Measurements from ENCODE around the gene REN. TPM values are rescaled to one million over a fixed set of nuclear protein-coding genes. Genes with fewer than 3 reads are reported as not detected.

Gene REN
- total RNA-seq, 1 experiment from 2014 or later, result not detected

- peaks cover 4% of the 10 kb centered on the region; the same call in 1 of the 2 replicates for H3K4me1 ChIP-seq (ENCODE audit: insufficient read depth, low read length)
- no peak overlapping the region for H3K4me3 Mint-ChIP-seq
- H3K4me2 ChIP-seq (ENCODE audit: insufficient read depth, insufficient read length, low read length), result no peak overlapping the region
- H4K5ac ChIP-seq (ENCODE audit: insufficient read length, low read depth, low read length), result no peak overlapping the region
- no peaks in the 10 kb centered on the region for H4K20me1 ChIP-seq (ENCODE audit: control insufficient read depth, insufficient read depth, insufficient read length)
- H3K79me1 ChIP-seq (ENCODE audit: insufficient read depth, low read depth, low read length, poor library complexity, severe bottlenecking), result no peaks in the 10 kb centered on the region
- WGBS (ENCODE audit: extremely low coverage, insufficient read length, low lambda C conversion rate), result no CpG with 5 or more reads among the region's 2 CpGs
- no peak overlapping the region for H3K9ac ChIP-seq (ENCODE audit: extremely low read depth, insufficient read length, low read length)
- H3K4me1 Mint-ChIP-seq, result peaks cover 46 to 52% of the 10 kb centered on the region in 2 experiments
- H2AK5ac ChIP-seq (ENCODE audit: insufficient read length, low read length), result no peak overlapping the region
- DNase-seq, result no peak
- H2BK120ac ChIP-seq (ENCODE audit: low read depth, low read length, poor library complexity, severe bottlenecking), result no peak overlapping the region
- no peak overlapping the region for H3T11ph ChIP-seq (ENCODE audit: low read length)
- H4K91ac ChIP-seq (ENCODE audit: insufficient read length, low read depth, low read length), result no peak overlapping the region
- no peaks in the 10 kb centered on the region for H3K27me3 ChIP-seq (ENCODE audit: insufficient read depth, low read length)
- peaks cover 39% of the 10 kb centered on the region for H3K27me3 Mint-ChIP-seq (ENCODE audit: low read depth)
- no peak overlapping the region for H3K18ac ChIP-seq (ENCODE audit: insufficient read length, low read depth, low read length)
- H3K36me3 Mint-ChIP-seq (ENCODE audit: insufficient read depth in 1 of 3, low read depth in 3 of 3), result peaks cover 0 to 10% (median 6%) of the 10 kb centered on the region in 3 experiments; a peak in 3 of 7 replicates
- no peak overlapping the region for H3K27ac ChIP-seq (ENCODE audit: insufficient read length, low read depth, low read length)
- H3K56ac ChIP-seq (ENCODE audit: insufficient read length, low read depth, low read length), result no peak overlapping the region
- H2BK15ac ChIP-seq (ENCODE audit: low read depth, low read length), result no peak overlapping the region
- TF ChIP-seq CTCF (conservative IDR thresholded peaks at IDR 0.05), result no peak
- H2AFZ ChIP-seq (ENCODE audit: low read length), result no peak overlapping the region
- no peak overlapping the region for H2BK5ac ChIP-seq (ENCODE audit: insufficient read length, low read length)
- no peaks in the 10 kb centered on the region for H3K9me3 ChIP-seq (ENCODE audit: control insufficient read depth, low read depth, low read length)
- H3K4ac ChIP-seq (ENCODE audit: low read depth, low read length), result no peak overlapping the region
- no peaks in the 10 kb centered on the region; a peak in 1 of 5 replicates for H3K9me3 Mint-ChIP-seq
- no peak overlapping the region for H4K8ac ChIP-seq (replicated peaks; ENCODE audit: insufficient read length, low read depth, low read length)
- no peak overlapping the region for H2BK20ac ChIP-seq (ENCODE audit: low read depth, low read length, poor library complexity, severe bottlenecking)
- peaks cover 6% of the 10 kb centered on the region for H3K23me2 ChIP-seq (ENCODE audit: insufficient read length, low read depth, low read length, poor library complexity, severe bottlenecking)
- H3K79me2 ChIP-seq (ENCODE audit: insufficient read depth, low read length), result no peaks in the 10 kb centered on the region
- H3K14ac ChIP-seq (ENCODE audit: insufficient read depth, low read length), result no peak overlapping the region
- H3K27ac Mint-ChIP-seq, result no peak overlapping the region
- no peak overlapping the region for H3K23ac ChIP-seq (ENCODE audit: insufficient read length, low read depth, low read length)
- no peak overlapping the region for H2BK12ac ChIP-seq (ENCODE audit: insufficient read length, low read depth, low read length)
Measured at GRCh38 chr1:204149107-204149506, 17.0 kb downstream of the REN start.

All from H9 (cell line).